Left ventricle myocardium inferior (tissue), 1 donor: ENCODE results near the gene NANOS3. TPM values are rescaled to one million over a fixed set of nuclear protein-coding genes. Genes with fewer than 3 reads are reported as not detected.

ENCODE experiments used
- DNase-seq: peaks from one replicate; pipeline ENCODE4 v3.0.0-alpha.2; 2020
- H3K27ac ChIP-seq: fragments of 200-600 bp; replicated peaks from 2 replicates; pipeline ENCODE4 v1.8.0; 2021
- H3K27me3 ChIP-seq: fragments of 200-600 bp; 2 replicates; pipeline ENCODE4 v1.8.0; 2021; ENCODE audit warnings: low read depth
- H3K36me3 ChIP-seq: fragments of 200-600 bp; 2 replicates; pipeline ENCODE4 v1.8.0; 2021
- H3K4me1 ChIP-seq: fragments of 200-600 bp; 2 replicates; pipeline ENCODE4 v1.8.0; 2021
- H3K4me3 ChIP-seq: fragments of 200-600 bp; 2 replicates; pipeline ENCODE4 v1.8.0; 2021; ENCODE audit warnings: mild to moderate bottlenecking, moderate library complexity
- H3K9me3 ChIP-seq: fragments of 200-600 bp; replicated peaks from 2 replicates; pipeline ENCODE4 v1.8.0; 2021
- intact Hi-C: fragments of 100-400 bp; cut with micrococcal nuclease; formaldehyde crosslinking; loops from one replicate; pipeline ENCODE4 v1.11.0; 2022
- total RNA-seq: library from RNA; stranded (reverse); fragmentation: NEBNext Ultra II Directional; extraction: Animal tissue kit (Norgen Biotek cat#: 25700); gene quantifications from one replicate; pipeline ENCODE4 v1.2.1, GENCODE V29; 2021
- TF ChIP-seq, protein P1 (sequence below): fragments of 200-600 bp; IDR thresholded peaks from 2 replicates; pipeline ENCODE4 v1.8.0; 2021; ENCODE audit warnings: antibody characterized with exemption, mild to moderate bottlenecking, borderline replicate concordance
- donor health status: DM: no; HTN: yes; CAD: no; lungs with severe emphysema.

NANOS3 gene
- total RNA-seq, 1 donor from 2014 or later = 1.3 TPM

DNA sequence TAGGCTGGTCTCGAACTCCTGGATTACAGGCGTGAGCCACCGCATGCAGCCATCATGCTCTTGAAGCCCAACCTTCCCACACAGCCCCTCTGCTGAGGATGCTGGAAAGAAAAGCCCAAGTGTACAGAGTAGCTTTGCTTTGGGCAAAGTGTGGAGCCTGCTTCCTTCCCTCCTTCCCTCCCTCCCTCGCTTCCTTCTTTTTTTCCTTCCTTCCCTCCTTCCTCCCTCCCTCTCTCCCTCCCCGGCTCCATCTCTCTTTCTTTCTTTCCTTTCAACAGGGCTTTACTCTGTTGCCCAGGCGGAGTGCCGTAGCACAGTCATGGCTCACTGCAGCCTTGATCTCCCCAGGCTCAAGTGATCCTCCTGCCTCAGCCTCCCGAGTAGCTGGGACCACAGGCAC, 31.7 kb downstream of the NANOS3 start:
- TF ChIP-seq, protein P1, sequence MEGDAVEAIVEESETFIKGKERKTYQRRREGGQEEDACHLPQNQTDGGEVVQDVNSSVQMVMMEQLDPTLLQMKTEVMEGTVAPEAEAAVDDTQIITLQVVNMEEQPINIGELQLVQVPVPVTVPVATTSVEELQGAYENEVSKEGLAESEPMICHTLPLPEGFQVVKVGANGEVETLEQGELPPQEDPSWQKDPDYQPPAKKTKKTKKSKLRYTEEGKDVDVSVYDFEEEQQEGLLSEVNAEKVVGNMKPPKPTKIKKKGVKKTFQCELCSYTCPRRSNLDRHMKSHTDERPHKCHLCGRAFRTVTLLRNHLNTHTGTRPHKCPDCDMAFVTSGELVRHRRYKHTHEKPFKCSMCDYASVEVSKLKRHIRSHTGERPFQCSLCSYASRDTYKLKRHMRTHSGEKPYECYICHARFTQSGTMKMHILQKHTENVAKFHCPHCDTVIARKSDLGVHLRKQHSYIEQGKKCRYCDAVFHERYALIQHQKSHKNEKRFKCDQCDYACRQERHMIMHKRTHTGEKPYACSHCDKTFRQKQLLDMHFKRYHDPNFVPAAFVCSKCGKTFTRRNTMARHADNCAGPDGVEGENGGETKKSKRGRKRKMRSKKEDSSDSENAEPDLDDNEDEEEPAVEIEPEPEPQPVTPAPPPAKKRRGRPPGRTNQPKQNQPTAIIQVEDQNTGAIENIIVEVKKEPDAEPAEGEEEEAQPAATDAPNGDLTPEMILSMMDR = no peak
- Histone ChIP-seq H3K4me1 (peaks cover 27% of the 10 kb centered on the region), H3K27ac (no peak overlapping the region), H3K27me3 (no peaks in the 10 kb centered on the region), H3K36me3 (peaks cover 42% of the 10 kb centered on the region), H3K4me3 (no peak overlapping the region), H3K9me3 (no peaks in the 10 kb centered on the region)
- DNase-seq = no peak
- intact Hi-C loops = no loop called here

DNA sequence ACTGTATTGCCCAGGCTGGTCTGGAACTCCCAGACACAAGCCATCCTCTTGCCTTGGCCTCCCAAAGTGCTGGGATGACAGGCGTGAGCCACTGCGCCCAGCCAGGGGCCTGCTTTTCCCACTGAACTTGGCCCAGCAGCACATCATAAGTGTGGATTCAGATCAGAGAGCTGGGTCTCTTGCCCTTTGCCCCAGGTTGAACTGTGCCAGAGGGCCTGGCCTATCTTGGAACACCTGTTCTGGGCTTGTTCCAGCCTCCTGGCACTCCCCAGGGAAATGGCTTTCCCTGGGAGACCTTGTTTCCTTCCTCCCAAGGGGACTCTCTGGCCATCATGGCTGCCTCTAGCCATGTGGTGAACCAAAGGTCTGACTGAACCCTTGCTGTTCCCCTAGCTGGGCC, 32.5 kb downstream of the NANOS3 start:
- no peaks in the 10 kb centered on the region for H3K27me3 ChIP-seq
- no peak overlapping the region for H3K4me3 ChIP-seq
- no peak for DNase-seq
- H3K27ac ChIP-seq = no peak overlapping the region
- H3K9me3 ChIP-seq = no peaks in the 10 kb centered on the region
- H3K36me3 ChIP-seq = peaks cover 49% of the 10 kb centered on the region
- peaks cover 27% of the 10 kb centered on the region for H3K4me1 ChIP-seq
- intact Hi-C loops = no loop called here
- TF ChIP-seq, protein P1 = no peak

DNA sequence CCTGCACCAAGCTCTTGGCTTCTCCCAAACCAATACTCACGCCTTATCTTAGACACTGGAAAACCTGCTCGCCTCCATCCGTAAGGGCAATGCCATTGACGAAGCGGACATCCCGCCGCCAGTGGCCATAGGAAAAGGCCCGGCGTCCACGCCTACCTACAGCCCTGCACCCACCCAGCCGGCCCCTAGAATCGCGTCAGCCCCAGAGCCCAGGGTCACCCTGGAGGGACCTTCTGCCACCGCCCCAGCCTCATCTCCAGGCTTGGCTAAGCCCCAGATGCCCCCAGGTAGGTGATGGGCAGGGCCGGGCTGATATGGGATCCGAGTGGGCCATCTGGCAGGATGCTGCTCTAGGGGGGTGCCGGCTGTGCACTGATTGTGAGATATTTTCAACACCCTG, 36.4 kb downstream of the NANOS3 start:
- H3K4me3 ChIP-seq = no peak overlapping the region
- TF ChIP-seq, protein P1 = no peak
- peaks cover 85% of the 10 kb centered on the region for H3K36me3 ChIP-seq
- intact Hi-C loops = no loop called here
- H3K9me3 ChIP-seq = no peaks in the 10 kb centered on the region
- H3K27ac ChIP-seq = no peak overlapping the region
- H3K4me1 ChIP-seq = peaks cover 10% of the 10 kb centered on the region
- no peaks in the 10 kb centered on the region for H3K27me3 ChIP-seq
- DNase-seq = no peak

DNA sequence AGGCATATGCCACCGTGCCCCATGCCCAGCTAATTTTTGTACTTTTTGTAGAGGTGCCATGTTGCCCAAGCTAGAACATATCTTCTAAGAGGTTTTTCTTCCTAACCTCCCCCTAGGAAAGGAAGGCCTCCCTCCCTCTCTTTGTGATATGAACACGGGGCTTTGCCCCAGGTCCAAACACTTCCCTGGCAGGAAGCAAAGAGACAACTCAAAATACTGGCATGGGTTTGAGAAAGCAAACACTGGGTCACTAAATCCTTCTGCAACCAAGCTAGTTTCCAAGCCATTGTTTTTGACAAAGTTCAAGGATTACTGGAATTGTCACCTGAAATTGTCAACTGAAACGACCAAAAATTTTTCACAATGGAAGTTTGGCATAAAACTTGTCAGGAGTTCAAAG, 37.8 kb downstream of the NANOS3 start:
- peaks cover 95% of the 10 kb centered on the region for H3K36me3 ChIP-seq
- H3K4me3 ChIP-seq = no peak overlapping the region
- intact Hi-C loops = no loop called here
- no peak overlapping the region for H3K27ac ChIP-seq
- H3K27me3 ChIP-seq = no peaks in the 10 kb centered on the region
- no peak for DNase-seq
- peaks cover 10% of the 10 kb centered on the region for H3K4me1 ChIP-seq
- no peaks in the 10 kb centered on the region for H3K9me3 ChIP-seq
- TF ChIP-seq, protein P1 = no peak

DNA sequence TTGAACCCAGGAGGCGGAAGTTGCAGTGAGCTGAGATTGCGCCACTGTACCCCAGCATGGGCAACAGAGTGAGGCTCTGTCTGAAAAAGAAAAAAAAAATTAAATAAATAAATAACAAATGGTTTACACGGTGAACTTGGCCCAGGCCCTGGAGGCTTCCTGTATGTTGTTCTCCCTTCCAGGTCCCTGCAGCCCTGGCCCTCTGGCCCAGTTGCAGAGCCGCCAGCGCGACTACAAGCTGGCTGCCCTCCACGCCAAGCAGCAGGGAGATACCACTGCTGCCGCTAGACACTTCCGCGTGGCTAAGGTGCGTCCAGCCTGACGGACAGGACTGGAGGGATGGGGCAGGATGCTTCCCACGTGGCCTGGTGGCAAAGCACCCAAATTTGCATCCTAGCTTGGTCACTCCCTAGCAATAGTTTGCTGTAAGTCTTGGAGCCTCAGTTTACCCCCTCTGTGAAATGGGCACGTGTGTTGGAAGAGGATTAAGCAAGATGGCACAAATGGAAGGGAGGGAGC, 41.0 kb downstream of the NANOS3 start:
- Histone ChIP-seq H3K4me1 (peaks cover 10% of the 10 kb centered on the region), H3K36me3 (peaks cover 96% of the 10 kb centered on the region), H3K9me3 (peaks cover 4% of the 10 kb centered on the region), H3K27ac (peak overlapping the region; percentile 65), H3K4me3 (no peak overlapping the region), H3K27me3 (no peaks in the 10 kb centered on the region)
- DNase-seq = peak; percentile 40
- intact Hi-C loops = no loop called here
- TF ChIP-seq, protein P1 = no peak
